ENCODE data around the gene TMEM269.

Gene TMEM269

DNA sequence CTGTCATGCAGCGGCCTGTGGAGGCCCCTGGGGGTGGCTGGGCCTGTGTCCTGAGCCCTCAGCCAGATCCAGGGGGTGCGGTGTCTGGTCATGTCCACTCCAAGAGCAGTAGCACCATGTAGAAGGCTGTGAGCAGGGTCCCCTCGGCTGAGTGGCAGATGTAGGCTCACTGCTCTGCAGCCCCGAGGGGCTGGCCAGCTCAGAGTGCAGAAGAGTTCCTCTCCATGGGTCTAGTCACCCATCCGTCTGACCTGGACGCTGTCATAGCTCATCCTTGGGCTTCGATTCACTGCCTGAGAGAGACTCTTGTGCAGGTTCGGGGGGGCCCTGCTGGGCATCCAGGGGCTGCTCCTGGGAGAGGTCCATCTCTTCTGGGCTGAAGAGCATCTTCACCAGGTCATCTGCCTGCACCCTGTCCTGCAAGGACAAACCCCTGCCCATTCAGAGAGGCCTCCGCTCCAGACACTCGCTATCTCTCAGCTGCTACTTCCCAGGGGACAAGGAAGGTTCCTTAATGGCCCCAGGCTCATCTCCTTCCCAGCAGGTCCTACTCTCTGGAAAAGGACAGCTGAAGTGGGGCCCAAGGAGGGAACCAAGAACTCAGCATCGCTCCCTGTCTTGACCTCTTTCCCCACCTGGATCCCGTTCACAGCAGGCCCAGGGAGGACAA lies 38.2 kb upstream of the TMEM269 start:
- H2AFZ ChIP-seq (ENCODE audit: insufficient read depth, low read length, poor library complexity): no peak overlapping the region
- no peak overlapping the region for H3K9ac ChIP-seq (ENCODE audit: low read length)
- no peaks in the 10 kb centered on the region for H3K79me1 ChIP-seq (ENCODE audit: low read length)
- no peak overlapping the region for H4K91ac ChIP-seq (ENCODE audit: low read depth, low read length)
- no peaks in the 10 kb centered on the region for H3K27me3 ChIP-seq (ENCODE audit: insufficient read depth, low read length)
- H3K4ac ChIP-seq (ENCODE audit: low read depth, low read length): no peak overlapping the region
- no peak overlapping the region for H3K23ac ChIP-seq (ENCODE audit: low read length)
- no peak overlapping the region for H3K4me2 ChIP-seq (ENCODE audit: low read length)
- H3K9me3 ChIP-seq (ENCODE audit: insufficient read depth, low read depth, low read length): peaks cover 3% of the 10 kb centered on the region
- no peak overlapping the region for H2BK5ac ChIP-seq (ENCODE audit: low read depth, low read length, poor library complexity)
- DNase-seq: no peak
- H3K18ac ChIP-seq (ENCODE audit: low read length): no peak overlapping the region
- H3K79me2 ChIP-seq (ENCODE audit: control insufficient read depth, insufficient read depth, low read length, poor library complexity): no peaks in the 10 kb centered on the region
- no CpG with 5 or more reads among the region's 12 CpGs for WGBS (ENCODE audit: extremely low coverage, insufficient coverage, insufficient read length)
- peaks cover 5 to 6% of the 10 kb centered on the region in 2 experiments for H3K4me1 ChIP-seq (ENCODE audit: control insufficient read depth in 1 of 2, insufficient read depth in 2 of 2, low read length in 2 of 2)
- no peak overlapping the region for H2BK12ac ChIP-seq (ENCODE audit: low read length)
- H2AK5ac ChIP-seq (ENCODE audit: low read length): no peak overlapping the region
- no peak overlapping the region for H2BK120ac ChIP-seq (ENCODE audit: insufficient read depth, low read length, poor library complexity)
- no peak overlapping the region for H3K27ac ChIP-seq (ENCODE audit: low read depth, low read length)
- H4K8ac ChIP-seq (ENCODE audit: low read depth, low read length): no peak overlapping the region
- no peak overlapping the region for H3K4me3 ChIP-seq (ENCODE audit: low read depth, low read length)
- H3K36me3 ChIP-seq (ENCODE audit: control insufficient read depth in 1 of 2, insufficient read depth in 2 of 2, low read length in 2 of 2): peaks cover 42 to 49% of the 10 kb centered on the region in 2 experiments
- H4K12ac ChIP-seq (ENCODE audit: low read depth, low read length): no peak overlapping the region
- H3K14ac ChIP-seq (ENCODE audit: low read length): no peak overlapping the region

- Histone ChIP-seq H3K18ac (ENCODE audit: low read length) (no peak overlapping the region), H3K4me1 (ENCODE audit: control insufficient read depth in 1 of 2, insufficient read depth in 2 of 2, low read length in 2 of 2) (peaks cover 5 to 6% of the 10 kb centered on the region in 2 experiments), H3K4ac (ENCODE audit: low read depth, low read length) (no peak overlapping the region), H3K79me2 (ENCODE audit: control insufficient read depth, insufficient read depth, low read length, poor library complexity) (no peaks in the 10 kb centered on the region), H3K9me3 (ENCODE audit: insufficient read depth, low read depth, low read length) (peaks cover 7% of the 10 kb centered on the region), H2AK5ac (ENCODE audit: low read length) (no peak overlapping the region), H4K12ac (ENCODE audit: low read depth, low read length) (no peak overlapping the region), H3K27ac (ENCODE audit: low read depth, low read length) (no peak overlapping the region), H3K4me2 (ENCODE audit: low read length) (no peak overlapping the region), H2BK12ac (ENCODE audit: low read length) (no peak overlapping the region), H3K27me3 (ENCODE audit: insufficient read depth, low read length) (no peaks in the 10 kb centered on the region), H4K91ac (ENCODE audit: low read depth, low read length) (no peak overlapping the region), H2BK120ac (ENCODE audit: insufficient read depth, low read length, poor library complexity) (no peak overlapping the region), H2AFZ (ENCODE audit: insufficient read depth, low read length, poor library complexity) (no peak overlapping the region), H3K79me1 (ENCODE audit: low read length) (no peaks in the 10 kb centered on the region), H2BK5ac (ENCODE audit: low read depth, low read length, poor library complexity) (no peak overlapping the region), H3K14ac (ENCODE audit: low read length) (no peak overlapping the region), H3K23ac (ENCODE audit: low read length) (no peak overlapping the region), H3K9ac (ENCODE audit: low read length) (no peak overlapping the region), H4K8ac (ENCODE audit: low read depth, low read length) (no peak overlapping the region), H3K4me3 (ENCODE audit: low read depth, low read length) (no peak overlapping the region), H3K36me3 (ENCODE audit: control insufficient read depth in 1 of 2, insufficient read depth in 2 of 2, low read length in 2 of 2) (peaks cover 47 to 54% of the 10 kb centered on the region in 2 experiments)
- no CpG with 5 or more reads among the region's 14 CpGs for WGBS (ENCODE audit: extremely low coverage, insufficient coverage, insufficient read length)
- DNase-seq: peak in 1 of 2 donors; percentile 63
Observed at GRCh38 chr1:42747125-42747524, 37.7 kb upstream of the TMEM269 start.

- no peak overlapping the region for H3K9ac ChIP-seq (ENCODE audit: low read length)
- no peak for DNase-seq
- H3K79me2 ChIP-seq (ENCODE audit: control insufficient read depth, insufficient read depth, low read length, poor library complexity): no peaks in the 10 kb centered on the region
- H3K4me1 ChIP-seq (ENCODE audit: control insufficient read depth in 1 of 2, insufficient read depth in 2 of 2, low read length in 2 of 2): peaks cover 4 to 5% of the 10 kb centered on the region in 2 experiments
- H3K4me2 ChIP-seq (ENCODE audit: low read length): no peak overlapping the region
- H3K14ac ChIP-seq (ENCODE audit: low read length): no peak overlapping the region
- peaks cover 10% of the 10 kb centered on the region for H3K9me3 ChIP-seq (ENCODE audit: insufficient read depth, low read depth, low read length)
- no peak overlapping the region for H4K91ac ChIP-seq (ENCODE audit: low read depth, low read length)
- no peak overlapping the region for H4K8ac ChIP-seq (ENCODE audit: low read depth, low read length)
- no peak overlapping the region for H2AK5ac ChIP-seq (ENCODE audit: low read length)
- H4K12ac ChIP-seq (ENCODE audit: low read depth, low read length): no peak overlapping the region
- no peak overlapping the region for H3K4me3 ChIP-seq (ENCODE audit: low read depth, low read length)
- H3K23ac ChIP-seq (ENCODE audit: low read length): no peak overlapping the region
- WGBS (ENCODE audit: extremely low coverage, insufficient coverage, insufficient read length): no CpG with 5 or more reads among the region's 10 CpGs
- H3K36me3 ChIP-seq (ENCODE audit: control insufficient read depth in 1 of 2, insufficient read depth in 2 of 2, low read length in 2 of 2): peaks cover 50 to 61% of the 10 kb centered on the region in 2 experiments
- no peak overlapping the region for H3K18ac ChIP-seq (ENCODE audit: low read length)
- H3K79me1 ChIP-seq (ENCODE audit: low read length): no peaks in the 10 kb centered on the region
- H3K4ac ChIP-seq (ENCODE audit: low read depth, low read length): no peak overlapping the region
- H2BK5ac ChIP-seq (ENCODE audit: low read depth, low read length, poor library complexity): no peak overlapping the region
- H2BK120ac ChIP-seq (ENCODE audit: insufficient read depth, low read length, poor library complexity): no peak overlapping the region
- no peak overlapping the region for H3K27ac ChIP-seq (ENCODE audit: low read depth, low read length)
- no peak overlapping the region for H2AFZ ChIP-seq (ENCODE audit: insufficient read depth, low read length, poor library complexity)
- no peaks in the 10 kb centered on the region for H3K27me3 ChIP-seq (ENCODE audit: insufficient read depth, low read length)
- no peak overlapping the region for H2BK12ac ChIP-seq (ENCODE audit: low read length)
Observed at GRCh38 chr1:42748021-42748420, 36.8 kb upstream of the TMEM269 start.

DNA sequence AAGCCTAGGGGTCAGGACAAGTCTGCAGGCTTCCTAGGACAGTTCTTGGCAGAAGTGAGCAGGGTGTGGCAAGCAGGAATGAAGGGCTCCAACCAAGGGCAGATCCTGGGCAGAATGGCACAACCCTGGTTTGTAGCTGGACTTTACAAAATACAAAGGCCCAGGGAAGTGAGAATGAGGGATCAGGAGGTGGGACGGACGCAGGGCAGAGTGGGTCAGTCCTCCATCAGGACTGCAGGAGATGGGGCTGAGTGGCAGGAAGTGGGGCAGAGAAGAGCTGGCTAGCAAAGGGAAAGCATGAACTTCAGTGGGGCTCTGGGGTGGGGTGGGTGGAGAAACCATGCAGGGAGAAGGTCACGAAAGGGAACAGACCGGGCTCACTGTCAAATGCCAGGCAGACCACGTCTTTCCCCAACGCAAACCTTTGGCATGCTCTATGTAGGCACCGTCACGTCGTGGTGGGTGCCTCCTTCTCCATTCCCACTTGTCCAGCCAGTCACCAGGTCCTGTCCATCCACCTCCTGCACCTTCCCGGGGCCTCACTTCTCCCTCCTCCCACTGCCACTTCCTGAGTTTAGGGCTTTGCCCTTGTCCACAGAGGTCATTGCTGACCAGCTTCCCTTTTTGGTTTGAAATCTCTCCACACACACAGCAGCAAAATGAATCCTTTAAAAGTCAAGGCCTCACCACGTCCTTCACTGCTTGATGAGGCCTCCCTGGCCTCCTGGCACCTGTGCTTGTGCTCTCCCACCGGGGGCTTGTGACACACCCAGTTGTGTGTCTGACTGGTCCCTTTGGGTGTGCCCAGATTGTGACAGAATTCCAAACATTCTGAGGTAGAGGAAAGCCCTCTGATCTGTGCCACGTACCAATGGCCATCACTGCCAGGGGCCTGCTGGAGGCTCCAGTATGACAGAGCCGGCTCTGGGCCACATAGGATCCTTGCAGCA lies 36.1 kb upstream of the TMEM269 start:
- H3K18ac ChIP-seq (ENCODE audit: low read length): no peak overlapping the region
- no peak overlapping the region for H3K27ac ChIP-seq (ENCODE audit: low read depth, low read length)
- H3K79me1 ChIP-seq (ENCODE audit: low read length): no peaks in the 10 kb centered on the region
- H2AK5ac ChIP-seq (ENCODE audit: low read length): no peak overlapping the region
- no peak overlapping the region for H2AFZ ChIP-seq (ENCODE audit: insufficient read depth, low read length, poor library complexity)
- H2BK5ac ChIP-seq (ENCODE audit: low read depth, low read length, poor library complexity): no peak overlapping the region
- H3K23ac ChIP-seq (ENCODE audit: low read length): no peak overlapping the region
- no peak overlapping the region for H4K8ac ChIP-seq (ENCODE audit: low read depth, low read length)
- H3K4me2 ChIP-seq (ENCODE audit: low read length): no peak overlapping the region
- no peak for DNase-seq
- H3K14ac ChIP-seq (ENCODE audit: low read length): no peak overlapping the region
- peaks cover 0 to under 1% of the 10 kb centered on the region in 2 experiments for H3K4me1 ChIP-seq (ENCODE audit: control insufficient read depth in 1 of 2, insufficient read depth in 2 of 2, low read length in 2 of 2)
- no peak overlapping the region for H3K4me3 ChIP-seq (ENCODE audit: low read depth, low read length)
- H4K12ac ChIP-seq (ENCODE audit: low read depth, low read length): no peak overlapping the region
- H3K79me2 ChIP-seq (ENCODE audit: control insufficient read depth, insufficient read depth, low read length, poor library complexity): no peaks in the 10 kb centered on the region
- H3K4ac ChIP-seq (ENCODE audit: low read depth, low read length): no peak overlapping the region
- no peaks in the 10 kb centered on the region for H3K27me3 ChIP-seq (ENCODE audit: insufficient read depth, low read length)
- no CpG with 5 or more reads among the region's 14 CpGs for WGBS (ENCODE audit: extremely low coverage, insufficient coverage, insufficient read length)
- H4K91ac ChIP-seq (ENCODE audit: low read depth, low read length): no peak overlapping the region
- H3K36me3 ChIP-seq (ENCODE audit: control insufficient read depth in 1 of 2, insufficient read depth in 2 of 2, low read length in 2 of 2): peaks cover 52 to 62% of the 10 kb centered on the region in 2 experiments
- no peak overlapping the region for H2BK12ac ChIP-seq (ENCODE audit: low read length)
- no peak overlapping the region for H2BK120ac ChIP-seq (ENCODE audit: insufficient read depth, low read length, poor library complexity)
- peaks cover 10% of the 10 kb centered on the region for H3K9me3 ChIP-seq (ENCODE audit: insufficient read depth, low read depth, low read length)
- no peak overlapping the region for H3K9ac ChIP-seq (ENCODE audit: low read length)
